K562 (cell line): ENCODE measurements around the gene NFRKB. TPM values are rescaled to one million over a fixed set of nuclear protein-coding genes. Genes with fewer than 3 reads are reported as not detected.

ENCODE experiments used
- ATAC-seq: fragments of 200-7000 bp; cut with Tn5 transposase; 3 replicates; pipeline ENCODE4 v1.9.1; 2020; ENCODE audit warnings: moderate library complexity
- BruUV-seq: library from RNA; stranded (reverse); fragments of 400-500 nt; replicated peaks from 2 replicates; lab custom pipeline; 2021; lab: Mats Ljungman, UMichigan
- CTCF ChIA-PET: fragments of 300-600 bp; formaldehyde crosslinking; extraction: SDS; loops from one replicate; lab custom pipeline; 2021; ENCODE audit warnings: low intra/inter-chr PET ratio; lab: Yijun Ruan, JAX
- POLR2A ChIA-PET: fragments of 300-600, 350-650 bp; sonication (Branson Sonifier 250); formaldehyde crosslinking; extraction: SDS; loops from one replicate; lab custom pipeline; 2021; ENCODE audit warnings: antibody characterized with exemption, inconsistent platforms; lab: Yijun Ruan, JAX
- DNase-seq, 4 experiments: peaks; one replicate each; pipeline versions ENCODE4 v3.0.0 to v3.0.0-alpha.2; 2011 to 2018; ENCODE audit warnings: low spot score in 3 of 4, mixed read lengths in 3 of 4; ENCODE audit errors: extremely low read depth in 1 of 4
- FAIRE-seq: peaks from 2 replicates; lab custom pipeline; 2011; peaks lifted over from hg19 to GRCh38; lab: Jason Lieb, UNC
- H2AFZ ChIP-seq: 2 replicates; pipeline ENCODE4 v1.6.0; 2011; ENCODE audit warnings: low read depth, low read length, control low read depth, inconsistent platforms
- H3K27ac ChIP-seq: fragments of 200-600 bp; 3 replicates; pipeline ENCODE4 v1.8.0; 2011; ENCODE audit warnings: low read depth, mild to moderate bottlenecking, control low read depth, inconsistent platforms, low read length, moderate library complexity, mixed read lengths; ENCODE audit errors: extremely low read depth
- H3K27me3 ChIP-seq, 2 experiments: fragments of 300-600 bp in 1 of 2; 2 replicates in 1 of 2; 3 replicates in 1 of 2; pipeline versions ENCODE4 v1.6.0 to v1.8.0; 2011; ENCODE audit warnings: inconsistent platforms in 2 of 2, low read length in 2 of 2, mild to moderate bottlenecking in 1 of 2, mixed read lengths in 1 of 2, moderate library complexity in 1 of 2; ENCODE audit not compliant: control insufficient read depth in 2 of 2, insufficient read depth in 2 of 2
- H3K36me3 ChIP-seq: fragments of 300-600 bp; 3 replicates; pipeline ENCODE4 v1.8.0; 2011; ENCODE audit warnings: mild to moderate bottlenecking, low read length, inconsistent platforms; ENCODE audit not compliant: control insufficient read depth, insufficient read depth
- H3K4me1 ChIP-seq, 2 experiments: fragments of 200-600 bp in 1 of 2; replicated peaks in 1 of 2; 2 replicates in 1 of 2; 3 replicates in 1 of 2; pipeline versions ENCODE4 v1.5.1 to v1.8.0; 2011; ENCODE audit warnings: inconsistent platforms in 2 of 2, low read length in 2 of 2, mild to moderate bottlenecking in 1 of 2, mixed read lengths in 1 of 2, moderate library complexity in 1 of 2; ENCODE audit not compliant: control insufficient read depth in 2 of 2, insufficient read depth in 2 of 2
- H3K4me2 ChIP-seq: 2 replicates; pipeline ENCODE4 v1.6.1; 2011; ENCODE audit warnings: low read length, control low read depth, inconsistent platforms, mixed read lengths; ENCODE audit not compliant: insufficient read depth
- H3K4me3 ChIP-seq: fragments of 200-600 bp; sonication (generic), shearing (Covaris generic); 2 replicates; pipeline ENCODE4 v1.5.1; 2016; ENCODE audit warnings: control low read depth, inconsistent platforms
- H3K79me2 ChIP-seq: fragments of 200-600 bp; 3 replicates; pipeline ENCODE4 v1.8.0; 2011; ENCODE audit warnings: low read length, inconsistent platforms; ENCODE audit not compliant: control insufficient read depth, insufficient read depth
- H3K9ac ChIP-seq, 2 experiments: 2 replicates each; pipeline versions ENCODE4 v1.6.0 to v1.6.1; 2011; ENCODE audit warnings: low read depth in 2 of 2, low read length in 2 of 2, control low read depth in 1 of 2, inconsistent platforms in 1 of 2, mild to moderate bottlenecking in 1 of 2, mixed read lengths in 1 of 2; ENCODE audit not compliant: insufficient read depth in 1 of 2
- H3K9me1 ChIP-seq: one replicate; pipeline ENCODE4 v1.6.0; 2011; ENCODE audit warnings: inconsistent platforms, mild to moderate bottlenecking, low read length, moderate library complexity; ENCODE audit not compliant: control insufficient read depth, insufficient read depth
- H3K9me3 ChIP-seq: replicated peaks from 2 replicates; pipeline ENCODE4 v1.5.1; 2011; ENCODE audit warnings: low read depth, low read length, inconsistent platforms; ENCODE audit not compliant: control insufficient read depth, insufficient read depth
- H4K20me1 ChIP-seq: replicated peaks from 2 replicates; pipeline ENCODE4 v1.6.1; 2011; ENCODE audit warnings: low read length, inconsistent platforms, mixed read lengths; ENCODE audit not compliant: control insufficient read depth, insufficient read depth
- ELF1 ChIP-seq: fragments of 200-800 bp; sonication (Bioruptor generic); IDR thresholded peaks from 2 replicates; pipeline ENCODE4 v1.6.1; 2016; ENCODE audit warnings: missing genetic modification characterization, missing compliant biosample characterization
- ESRRA ChIP-seq: fragments of 450-650 bp; IDR thresholded peaks from 2 replicates; pipeline ENCODE4 v1.6.1; 2014; ENCODE audit warnings: low read depth, mild to moderate bottlenecking, moderate library complexity, borderline replicate concordance
- MAFF ChIP-seq: IDR thresholded peaks from 2 replicates; pipeline ENCODE4 v1.6.1; 2012; ENCODE audit warnings: low read length, improper control_type of control experiment
- MCM3 ChIP-seq: fragments of 450-650 bp; IDR thresholded peaks from 2 replicates; pipeline ENCODE4 v1.6.1; 2016
- PCBP2 ChIP-seq: fragments of 200-400 bp; formaldehyde crosslinking; IDR thresholded peaks from 2 replicates; pipeline ENCODE4 v1.6.1; 2018; ENCODE audit warnings: low read length, low read depth, mild to moderate bottlenecking, moderate library complexity; ENCODE audit not compliant: poor library complexity, severe bottlenecking
- RBM17 ChIP-seq: fragments of 200-400 bp; formaldehyde crosslinking; IDR thresholded peaks from 2 replicates; pipeline ENCODE4 v1.6.1; 2017; ENCODE audit warnings: low read depth, mild to moderate bottlenecking, low read length, borderline replicate concordance
- RBM34 ChIP-seq: fragments of 200-400 bp; formaldehyde crosslinking; IDR thresholded peaks from 2 replicates; pipeline ENCODE4 v1.6.1; 2018; ENCODE audit warnings: low read length, borderline replicate concordance; ENCODE audit not compliant: insufficient read depth
- TAF7 ChIP-seq: fragments of 450-650 bp; IDR thresholded peaks from 2 replicates; pipeline ENCODE4 v1.6.1; 2016; ENCODE audit warnings: missing genetic modification characterization, missing compliant biosample characterization
- TOE1 ChIP-seq, 2 experiments: fragments of 450-650 bp in 1 of 2; sonication (generic) in 1 of 2; formaldehyde crosslinking in 1 of 2; IDR thresholded peaks; 2 replicates each; pipeline versions ENCODE4 v1.7.1 to v1.8.0; 2016 to 2022; ENCODE audit warnings: borderline replicate concordance in 2 of 2, mild to moderate bottlenecking in 2 of 2, antibody characterized with exemption in 1 of 2, inconsistent platforms in 1 of 2, low read depth in 1 of 2, missing genetic modification reagents in 1 of 2, moderate library complexity in 1 of 2
- ZFP36 ChIP-seq: fragments of 150-350 bp; IDR thresholded peaks from 2 replicates; pipeline ENCODE4 v1.6.1; 2018; ENCODE audit warnings: low read length, low read depth; ENCODE audit not compliant: partially characterized antibody
- ZNF740 ChIP-seq, 3 experiments: fragments of 200-800 bp in 1 of 3; sonication (Bioruptor generic) in 1 of 3; sonication (generic) in 1 of 3; formaldehyde crosslinking in 1 of 3; IDR thresholded peaks; 2 replicates each; pipeline versions ENCODE4 v1.6.1 to v1.8.0; 2016 to 2022; ENCODE audit warnings: mild to moderate bottlenecking in 2 of 3, missing compliant biosample characterization in 2 of 3, missing genetic modification characterization in 2 of 3, missing genetic modification reagents in 1 of 3
- ZNF766 ChIP-seq: fragments of 200-800 bp; sonication (Bioruptor generic); conservative IDR thresholded peaks from 2 replicates; pipeline ENCODE4 v1.6.1; 2016; ENCODE audit warnings: missing genetic modification characterization, missing compliant biosample characterization
- ZNF780A ChIP-seq: fragments of 250-450 bp; sonication (Bioruptor Pico); IDR thresholded peaks from 2 replicates; pipeline ENCODE4 v1.5.0; 2021; ENCODE audit warnings: mild to moderate bottlenecking
- WGBS: fragments of 100-300 bp; shearing (Covaris generic); methylation state at CpG from one replicate; pipeline ENCODE4 v1.1.6; 2016; ENCODE audit warnings: low coverage, mixed read lengths; ENCODE audit not compliant: insufficient coverage; ENCODE audit errors: missing lambda C conversion rate; 5-methylcytosine and 5-hydroxymethylcytosine counted together
- in situ Hi-C: fragments of 300-500 bp; cut with MboI; formaldehyde crosslinking; loops from 4 replicates; pipeline ENCODE4 v1.15.0; 2018; ENCODE audit warnings: inconsistent platforms, mixed read lengths
- intact Hi-C: fragments of 100-400 bp; cut with micrococcal nuclease; formaldehyde crosslinking; loops from 2 replicates; pipeline ENCODE4 v1.14.2; 2022
- polyA plus RNA-seq, 8 experiments: library from polyadenylated mRNA; depleted of rRNA in 4 of 8; stranded (reverse) in 5 of 8; unstranded in 3 of 8; fragments of >200 nt; fragmentation: Nextera tagmentation in 2 of 8; fragmentation: Illumina TruSeq in 1 of 8; extraction: Ambion mirVana in 2 of 8; extraction: Trizol in 1 of 8; gene quantifications; 2 replicates each; pipeline versions ENCODE4 v1.2.1 to v1.2.3, GENCODE V29; 2011 to 2014; ENCODE audit warnings: inconsistent platforms in 1 of 8, missing spikeins in 1 of 8
- total RNA-seq, 7 experiments: library from RNA; depleted of rRNA in 6 of 7; stranded (reverse); fragments of >200 nt in 6 of 7; fragmentation: Illumina TruSeq in 2 of 7; extraction: Trizol in 2 of 7; gene quantifications; 2 replicates each; pipeline versions ENCODE4 v1.2.1 to v1.2.3, GENCODE V29; 2011 to 2021; ENCODE audit warnings: low replicate concordance in 1 of 7
- TF ChIP-seq, protein P1 (sequence below): fragments of 250-450 bp; sonication (Bioruptor Pico); IDR thresholded peaks from 2 replicates; pipeline ENCODE4 v1.5.0; 2020; ENCODE audit warnings: mild to moderate bottlenecking, borderline replicate concordance
- TF ChIP-seq, protein P2 (sequence below), 2 experiments: IDR thresholded peaks; 2 replicates each; pipeline ENCODE4 v1.6.1; 2011; ENCODE audit warnings: borderline replicate concordance in 1 of 2, control low read depth in 1 of 2, low read depth in 1 of 2, low read length in 1 of 2, mild to moderate bottlenecking in 1 of 2, mixed read lengths in 1 of 2, moderate library complexity in 1 of 2; ENCODE audit not compliant: insufficient read depth in 1 of 2, insufficient read length in 1 of 2, poor library complexity in 1 of 2, severe bottlenecking in 1 of 2; ENCODE audit errors: extremely low read depth in 1 of 2
- TF ChIP-seq, protein P3 (sequence below): fragments of 450-650 bp; IDR thresholded peaks from 2 replicates; pipeline ENCODE4 v1.7.0; 2016; ENCODE audit warnings: borderline replicate concordance

Gene NFRKB
- total and polyA plus RNA-seq, 9 of the 15 experiments (the other 6 are each of a cell fraction or from before 2014, with no cell fraction given): 7.1 to 42.6 (median 23.9) TPM

- Histone ChIP-seq H3K4me1 (no peaks in the 10 kb centered on the region), H3K4me2 (no peak overlapping the region), H3K79me2 (no peaks in the 10 kb centered on the region), H3K27ac (no peak overlapping the region), H3K27me3 (no peaks in the 10 kb centered on the region), H4K20me1 (no peaks in the 10 kb centered on the region), H3K9me1 (no peaks in the 10 kb centered on the region), H3K9ac (no peak overlapping the region), H3K36me3 (peaks cover 16% of the 10 kb centered on the region; the same call in 2 of the 3 replicates), H2AFZ (no peak overlapping the region), H3K9me3 (no peaks in the 10 kb centered on the region), H3K4me3 (no peak overlapping the region)
- WGBS: 83% methylated on average over 8 of the region's 8 CpGs
- in situ Hi-C loops (no loop called here), intact Hi-C loops (no loop called here)
- ChIA-PET CTCF (no interaction called here), POLR2A (no interaction called here)
- ATAC-seq: no peak
- FAIRE-seq: no peak
- DNase-seq: no peak
- no TSS peak for BruUV-seq
- TF ChIP-seq, protein P1, sequence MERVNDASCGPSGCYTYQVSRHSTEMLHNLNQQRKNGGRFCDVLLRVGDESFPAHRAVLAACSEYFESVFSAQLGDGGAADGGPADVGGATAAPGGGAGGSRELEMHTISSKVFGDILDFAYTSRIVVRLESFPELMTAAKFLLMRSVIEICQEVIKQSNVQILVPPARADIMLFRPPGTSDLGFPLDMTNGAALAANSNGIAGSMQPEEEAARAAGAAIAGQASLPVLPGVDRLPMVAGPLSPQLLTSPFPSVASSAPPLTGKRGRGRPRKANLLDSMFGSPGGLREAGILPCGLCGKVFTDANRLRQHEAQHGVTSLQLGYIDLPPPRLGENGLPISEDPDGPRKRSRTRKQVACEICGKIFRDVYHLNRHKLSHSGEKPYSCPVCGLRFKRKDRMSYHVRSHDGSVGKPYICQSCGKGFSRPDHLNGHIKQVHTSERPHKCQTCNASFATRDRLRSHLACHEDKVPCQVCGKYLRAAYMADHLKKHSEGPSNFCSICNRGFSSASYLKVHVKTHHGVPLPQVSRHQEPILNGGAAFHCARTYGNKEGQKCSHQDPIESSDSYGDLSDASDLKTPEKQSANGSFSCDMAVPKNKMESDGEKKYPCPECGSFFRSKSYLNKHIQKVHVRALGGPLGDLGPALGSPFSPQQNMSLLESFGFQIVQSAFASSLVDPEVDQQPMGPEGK: no peak
- TF ChIP-seq MCM3 (no peak), TAF7 (tag) (no peak), MAFF (no peak), ESRRA (no peak), TOE1 (IDR thresholded peaks at IDR 0.05; ENCODE audit: borderline replicate concordance) (no peak), TOE1 (CRISPR knock-in tag; IDR thresholded peaks at IDR 0.05; ENCODE audit: borderline replicate concordance, low read depth) (no peak), RBM17 (no peak), ZNF780A (CRISPR knock-in tag) (no peak), ELF1 (tag) (no peak), ZNF766 (CRISPR knock-in tag) (no peak), ZNF740 (CRISPR knock-in tag; IDR thresholded peaks at IDR 0.05) (no peak), ZNF740 (tag; IDR thresholded peaks at IDR 0.05) (no peak), ZFP36 (no peak), PCBP2 (no peak), RBM34 (no peak)
- TF ChIP-seq, protein P2, sequence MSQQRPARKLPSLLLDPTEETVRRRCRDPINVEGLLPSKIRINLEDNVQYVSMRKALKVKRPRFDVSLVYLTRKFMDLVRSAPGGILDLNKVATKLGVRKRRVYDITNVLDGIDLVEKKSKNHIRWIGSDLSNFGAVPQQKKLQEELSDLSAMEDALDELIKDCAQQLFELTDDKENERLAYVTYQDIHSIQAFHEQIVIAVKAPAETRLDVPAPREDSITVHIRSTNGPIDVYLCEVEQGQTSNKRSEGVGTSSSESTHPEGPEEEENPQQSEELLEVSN (IDR thresholded peaks at IDR 0.05; ENCODE audit: borderline replicate concordance in 1 of 2, extremely low read depth in 1 of 2, insufficient read depth in 1 of 2, insufficient read length in 1 of 2, low read depth in 1 of 2, low read length in 1 of 2, poor library complexity in 1 of 2, severe bottlenecking in 1 of 2): no peak
- TF ChIP-seq, protein P3, sequence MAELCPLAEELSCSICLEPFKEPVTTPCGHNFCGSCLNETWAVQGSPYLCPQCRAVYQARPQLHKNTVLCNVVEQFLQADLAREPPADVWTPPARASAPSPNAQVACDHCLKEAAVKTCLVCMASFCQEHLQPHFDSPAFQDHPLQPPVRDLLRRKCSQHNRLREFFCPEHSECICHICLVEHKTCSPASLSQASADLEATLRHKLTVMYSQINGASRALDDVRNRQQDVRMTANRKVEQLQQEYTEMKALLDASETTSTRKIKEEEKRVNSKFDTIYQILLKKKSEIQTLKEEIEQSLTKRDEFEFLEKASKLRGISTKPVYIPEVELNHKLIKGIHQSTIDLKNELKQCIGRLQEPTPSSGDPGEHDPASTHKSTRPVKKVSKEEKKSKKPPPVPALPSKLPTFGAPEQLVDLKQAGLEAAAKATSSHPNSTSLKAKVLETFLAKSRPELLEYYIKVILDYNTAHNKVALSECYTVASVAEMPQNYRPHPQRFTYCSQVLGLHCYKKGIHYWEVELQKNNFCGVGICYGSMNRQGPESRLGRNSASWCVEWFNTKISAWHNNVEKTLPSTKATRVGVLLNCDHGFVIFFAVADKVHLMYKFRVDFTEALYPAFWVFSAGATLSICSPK: no peak
Observed at GRCh38 chr11:129905402-129905801, 10.0 kb upstream of the NFRKB start.
